IMR-90 (cell line): ENCODE measurements around the gene FBXW4. TPM values are rescaled to one million over a fixed set of nuclear protein-coding genes. Genes with fewer than 3 reads are reported as not detected.

Experiments
- ATAC-seq: fragments of 200-7000 bp; cut with Tn5 transposase; 2 replicates; pipeline ENCODE4 v1.9.1; 2020; ENCODE audit warnings: low read depth, mild to moderate bottlenecking, moderate library complexity
- BruUV-seq: library from RNA; stranded (reverse); fragments of 400-500 nt; replicated peaks from 2 replicates; lab custom pipeline; 2021; lab: Mats Ljungman, UMichigan
- CTCF ChIA-PET: fragments of 300-600 bp; formaldehyde crosslinking; extraction: SDS; loops from one replicate; lab custom pipeline; 2021; ENCODE audit warnings: antibody characterized with exemption; lab: Yijun Ruan, JAX
- POLR2A ChIA-PET: fragments of 300-600 bp; sonication (Branson Sonifier 250); formaldehyde crosslinking; loops from one replicate; lab custom pipeline; 2022; ENCODE audit warnings: antibody characterized with exemption; ENCODE audit not compliant: unreplicated experiment; lab: Charles Lee
- DNase-seq: peaks from one replicate; pipeline ENCODE4 v3.0.0; 2013
- H2AFZ ChIP-seq: replicated peaks from 2 replicates; pipeline ENCODE3; 2013; ENCODE audit warnings: low read length, mild to moderate bottlenecking; ENCODE audit not compliant: poor library complexity
- H2AK5ac ChIP-seq: 2 replicates; pipeline ENCODE4 v1.6.1; 2013; ENCODE audit warnings: low read depth, low read length, inconsistent platforms
- H2AK9ac ChIP-seq: replicated peaks from 2 replicates; pipeline ENCODE3; 2013; ENCODE audit warnings: mild to moderate bottlenecking, low read depth, low read length, moderate library complexity; ENCODE audit not compliant: poor library complexity
- H2BK120ac ChIP-seq: 2 replicates; pipeline ENCODE4 v1.6.1; 2013; ENCODE audit warnings: low read depth, low read length, inconsistent platforms
- H2BK15ac ChIP-seq: 3 replicates; pipeline ENCODE4 v1.6.1; 2013; ENCODE audit warnings: low read depth, low read length, inconsistent platforms
- H2BK20ac ChIP-seq: 2 replicates; pipeline ENCODE4 v1.6.1; 2013; ENCODE audit warnings: low read depth, mild to moderate bottlenecking, inconsistent platforms, low read length, moderate library complexity
- H2BK5ac ChIP-seq: 2 replicates; pipeline ENCODE4 v1.6.1; 2013; ENCODE audit warnings: mild to moderate bottlenecking, low read depth, low read length, inconsistent platforms; ENCODE audit not compliant: poor library complexity, severe bottlenecking
- H3K14ac ChIP-seq: replicated peaks from 2 replicates; pipeline ENCODE4 v1.6.1; 2013; ENCODE audit warnings: low read depth, low read length, inconsistent platforms
- H3K18ac ChIP-seq: 2 replicates; pipeline ENCODE4 v1.6.1; 2013; ENCODE audit warnings: low read depth, low read length, control low read depth
- H3K23ac ChIP-seq: 2 replicates; pipeline ENCODE4 v1.6.1; 2013; ENCODE audit warnings: low read depth, low read length, inconsistent platforms
- H3K27ac ChIP-seq: 2 replicates; pipeline ENCODE4 v1.5.1; 2013; ENCODE audit warnings: mild to moderate bottlenecking, control low read depth, low read length; ENCODE audit not compliant: insufficient read depth
- H3K27me3 ChIP-seq: 2 replicates; pipeline ENCODE4 v1.6.1; 2013; ENCODE audit warnings: low read length; ENCODE audit not compliant: control insufficient read depth, insufficient read depth
- H3K36me3 ChIP-seq: 2 replicates; pipeline ENCODE4 v1.6.1; 2013; ENCODE audit warnings: low read length, mixed read lengths; ENCODE audit not compliant: control insufficient read depth, insufficient read depth
- H3K4ac ChIP-seq: 2 replicates; pipeline ENCODE4 v1.6.1; 2013; ENCODE audit warnings: low read depth, low read length, inconsistent platforms
- H3K4me1 ChIP-seq: 2 replicates; pipeline ENCODE4 v1.6.1; 2013; ENCODE audit warnings: low read length, mixed read lengths; ENCODE audit not compliant: control insufficient read depth, insufficient read depth
- H3K4me2 ChIP-seq: 2 replicates; pipeline ENCODE4 v1.6.1; 2013; ENCODE audit warnings: low read depth, mild to moderate bottlenecking, control low read depth, low read length, moderate library complexity
- H3K4me3 ChIP-seq: 2 replicates; pipeline ENCODE4 v1.5.1; 2013; ENCODE audit warnings: low read depth, mild to moderate bottlenecking, control low read depth, low read length, moderate library complexity; ENCODE audit not compliant: insufficient read depth
- H3K56ac ChIP-seq: 2 replicates; pipeline ENCODE4 v1.6.1; 2013; ENCODE audit warnings: low read length, inconsistent platforms; ENCODE audit not compliant: insufficient read depth; ENCODE audit errors: extremely low read depth
- H3K79me1 ChIP-seq, 2 experiments: 2 replicates each; pipeline ENCODE4 v1.6.1; 2013; ENCODE audit warnings: low read length in 2 of 2, inconsistent platforms in 1 of 2, low read depth in 1 of 2
- H3K9ac ChIP-seq: 2 replicates; pipeline ENCODE4 v1.6.1; 2013; ENCODE audit warnings: low read depth, low read length, control low read depth
- H3K9me1 ChIP-seq: 2 replicates; pipeline ENCODE4 v1.6.1; 2013; ENCODE audit warnings: low read length, inconsistent platforms; ENCODE audit not compliant: insufficient read depth
- H3K9me3 ChIP-seq: 2 replicates; pipeline ENCODE4 v1.6.1; 2013; ENCODE audit warnings: low read length; ENCODE audit not compliant: control insufficient read depth, insufficient read depth
- H4K20me1 ChIP-seq: 2 replicates; pipeline ENCODE4 v1.6.1; 2013; ENCODE audit warnings: low read length, inconsistent platforms; ENCODE audit not compliant: insufficient read depth
- H4K5ac ChIP-seq: 2 replicates; pipeline ENCODE4 v1.6.1; 2013; ENCODE audit warnings: mild to moderate bottlenecking, low read depth, low read length, control low read depth
- H4K8ac ChIP-seq, 2 experiments: 2 replicates each; pipeline ENCODE4 v1.6.1; 2013; ENCODE audit warnings: low read depth in 2 of 2, low read length in 2 of 2, control low read depth in 1 of 2, inconsistent platforms in 1 of 2
- H4K91ac ChIP-seq: 2 replicates; pipeline ENCODE4 v1.6.1; 2013; ENCODE audit warnings: low read depth, low read length, inconsistent platforms; ENCODE audit not compliant: insufficient read depth
- BHLHE40 ChIP-seq: fragments of 150-350 bp; IDR thresholded peaks from 2 replicates; pipeline ENCODE4 v1.6.1; 2016; ENCODE audit warnings: mild to moderate bottlenecking, low read depth, low read length
- CEBPB ChIP-seq: IDR thresholded peaks from 2 replicates; pipeline ENCODE4 v1.6.1; 2012; ENCODE audit warnings: low read depth, low read length, improper control_type of control experiment
- FOS ChIP-seq: fragments of 150-350 bp; IDR thresholded peaks from 2 replicates; pipeline ENCODE4 v1.6.1; 2016; ENCODE audit warnings: low read depth, low read length
- MAFK ChIP-seq: IDR thresholded peaks from 2 replicates; pipeline ENCODE4 v1.6.1; 2012; ENCODE audit warnings: low read depth, low read length, improper control_type of control experiment
- MAZ ChIP-seq: IDR thresholded peaks from 2 replicates; pipeline ENCODE4 v1.6.1; 2012; ENCODE audit warnings: low read depth, mild to moderate bottlenecking, low read length, improper control_type of control experiment, moderate library complexity, borderline replicate concordance
- MXI1 ChIP-seq: IDR thresholded peaks from 2 replicates; pipeline ENCODE4 v1.6.1; 2012; ENCODE audit warnings: low read depth, mild to moderate bottlenecking, low read length, moderate library complexity, borderline replicate concordance
- NFE2L2 ChIP-seq: fragments of 150-350 bp; IDR thresholded peaks from 2 replicates; pipeline ENCODE4 v1.6.1; 2016; ENCODE audit warnings: low read depth, mild to moderate bottlenecking, low read length
- POLR2A ChIP-seq: IDR thresholded peaks from 2 replicates; pipeline ENCODE4 v1.6.1; 2012; ENCODE audit warnings: mild to moderate bottlenecking, low read depth, low read length
- RAD21 ChIP-seq: IDR thresholded peaks from 2 replicates; pipeline ENCODE4 v1.6.1; 2012; ENCODE audit warnings: low read length, improper control_type of control experiment
- RCOR1 ChIP-seq: IDR thresholded peaks from 2 replicates; pipeline ENCODE4 v1.6.1; 2012; ENCODE audit warnings: mild to moderate bottlenecking, low read length, improper control_type of control experiment; ENCODE audit not compliant: insufficient replicate concordance
- SMC3 ChIP-seq: fragments of 150-350 bp; IDR thresholded peaks from 2 replicates; pipeline ENCODE4 v1.6.1; 2016; ENCODE audit warnings: low read depth, mild to moderate bottlenecking, antibody characterized with exemption, low read length, moderate library complexity
- WGBS, 2 experiments: methylation state at CpG; one replicate each; pipeline versions ENCODE4 v1.1.5 to v1.1.7; 2013; ENCODE audit warnings: missing lambda C conversion rate in 2 of 2; ENCODE audit not compliant: insufficient read length in 1 of 2; ENCODE audit errors: extremely low coverage in 2 of 2; 5-methylcytosine and 5-hydroxymethylcytosine counted together
- dilution Hi-C: fragments of 300-500 bp; cut with HindIII; formaldehyde crosslinking; loops from one replicate; pipeline ENCODE4 v1.14.3; 2018; ENCODE audit warnings: low sequenced_read_pairs; ENCODE audit not compliant: unreplicated experiment
- in situ Hi-C: fragments of 300-500 bp; cut with MboI; formaldehyde crosslinking; loops from 3 replicates; pipeline ENCODE4 v1.14.3; 2019; ENCODE audit warnings: low sequenced_read_pairs, inconsistent platforms, mixed read lengths
- intact Hi-C: fragments of 100-400 bp; cut with micrococcal nuclease; formaldehyde crosslinking; loops from 2 replicates; pipeline ENCODE4 v1.10.0; 2022
- polyA plus RNA-seq, 3 experiments: library from polyadenylated mRNA; depleted of rRNA; stranded (reverse); fragments of >200 nt; gene quantifications; 2 replicates each; pipeline ENCODE4 v1.2.3, GENCODE V29; 2012; ENCODE audit warnings: low replicate concordance in 1 of 3
- total RNA-seq: library from RNA; depleted of rRNA; stranded (reverse); fragments of >200 nt; gene quantifications from 2 replicates; pipeline ENCODE4 v1.2.3, GENCODE V29; 2012
- TF ChIP-seq, protein P1 (sequence below): conservative IDR thresholded peaks from 2 replicates; pipeline ENCODE4 v1.5.1; 2012; ENCODE audit warnings: mild to moderate bottlenecking, low read depth, low read length, improper control_type of control experiment
- TF ChIP-seq, protein P2 (sequence below): fragments of 150-350 bp; IDR thresholded peaks from 2 replicates; pipeline ENCODE4 v1.6.1; 2016; ENCODE audit warnings: low read depth, mild to moderate bottlenecking, low read length, moderate library complexity, borderline replicate concordance
- TF ChIP-seq, protein P3 (sequence below): fragments of 150-350 bp; IDR thresholded peaks from 2 replicates; pipeline ENCODE4 v1.6.1; 2017; ENCODE audit warnings: mild to moderate bottlenecking, antibody characterized with exemption, low read length, low read depth

The FBXW4 gene
- total and polyA plus RNA-seq, 2 of the 4 experiments (the other 2 are of a cell fraction) = 19.3 to 26.7 TPM

DNA sequence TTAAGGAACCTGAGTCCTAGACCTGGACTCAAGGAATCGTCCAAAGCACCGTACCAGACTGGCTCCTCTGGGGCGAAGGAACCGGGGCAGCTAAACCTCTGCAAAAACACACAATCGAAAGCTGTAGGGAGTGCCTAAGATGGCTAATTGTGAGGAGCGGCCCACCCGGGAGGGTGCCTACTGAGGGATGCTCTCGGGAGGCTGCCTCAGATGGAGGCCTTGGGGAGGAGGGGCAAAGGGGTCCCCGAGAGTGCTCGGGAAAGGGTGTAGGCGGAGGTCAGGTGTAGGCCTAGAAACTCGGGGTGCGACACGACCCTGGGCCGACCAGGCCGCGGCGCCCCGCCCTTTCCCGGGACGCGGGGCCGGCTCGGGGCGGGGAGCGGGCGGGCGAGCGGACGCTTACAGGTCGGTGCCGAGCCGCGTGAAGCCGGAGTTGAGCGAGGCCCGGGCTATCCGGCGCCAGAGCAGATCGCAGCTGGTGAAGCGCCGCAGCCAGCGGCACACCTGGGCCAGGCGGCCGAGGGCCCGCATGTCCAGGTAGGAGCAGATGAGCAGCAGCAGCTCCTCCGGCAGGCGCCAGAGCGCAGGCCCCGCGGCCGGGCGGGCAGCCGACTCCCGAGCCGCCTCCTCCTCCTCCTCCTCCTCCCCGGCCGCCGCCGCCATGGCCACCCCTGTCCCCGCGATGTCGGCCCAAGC is 844 bp downstream of the FBXW4 start:
- Histone ChIP-seq H3K9me1 (peaks cover 10% of the 10 kb centered on the region), H3K18ac (peak overlapping the region; percentile 93), H4K91ac (peak overlapping the region; percentile 98), H3K4me1 (peaks cover 7% of the 10 kb centered on the region), H3K4ac (peak overlapping the region; percentile 99), H2AFZ (peak overlapping the region; percentile 94), H3K36me3 (peaks cover 2% of the 10 kb centered on the region; the same call in 1 of the 2 replicates), H3K9ac (peak overlapping the region; percentile 99), H4K5ac (peak overlapping the region; percentile 99), H3K56ac (peak overlapping the region; percentile 97), H3K27me3 (no peaks in the 10 kb centered on the region), H3K27ac (peak overlapping the region; percentile 100), H2AK5ac (peak overlapping the region; percentile 97), H2BK5ac (peak overlapping the region; percentile 96), H2AK9ac (peak overlapping the region; percentile 92), H2BK15ac (peak overlapping the region; percentile 84; the same call in 2 of the 3 replicates), H3K79me1 (peaks cover 19 to 49% of the 10 kb centered on the region in 2 experiments), H2BK20ac (no peak overlapping the region), H3K14ac (peak overlapping the region; percentile 98), H4K8ac (peak overlapping the region; percentile 94 to 97), H3K4me2 (peak overlapping the region; percentile 87), H4K20me1 (no peaks in the 10 kb centered on the region), H2BK120ac (peak overlapping the region; percentile 89), H3K9me3 (no peaks in the 10 kb centered on the region), H3K4me3 (peak overlapping the region; percentile 75), H3K23ac (peak overlapping the region; percentile 99)
- DNase-seq = peak; percentile 39
- intact Hi-C loops (no loop called here), in situ Hi-C loops (no loop called here), dilution Hi-C loops (no loop called here)
- no TSS peak for BruUV-seq
- POLR2A ChIA-PET = interaction anchor here (0.6 kb wide), 1 partner anchor 387 kb away, joined by 3 read pairs; no protein-coding TSS in a partner anchor
- CTCF ChIA-PET = interaction anchor here (1.0 kb wide), 1 partner anchor 11 kb away, joined by 4 read pairs; no protein-coding TSS in a partner anchor
- ATAC-seq = peak; percentile 87
- WGBS, 2 experiments = 1% methylated on average over 35 of the region's 63 CpGs; no CpG with 5 or more reads in 1 of the 2 experiments
- no peak for TF ChIP-seq POLR2A
- TF ChIP-seq MXI1 = no peak
- no peak for TF ChIP-seq BHLHE40
- no peak for TF ChIP-seq FOS
- no peak for TF ChIP-seq MAZ
- no peak for TF ChIP-seq RAD21
- no peak for TF ChIP-seq SMC3
- no peak for TF ChIP-seq RCOR1
- TF ChIP-seq, protein P1, sequence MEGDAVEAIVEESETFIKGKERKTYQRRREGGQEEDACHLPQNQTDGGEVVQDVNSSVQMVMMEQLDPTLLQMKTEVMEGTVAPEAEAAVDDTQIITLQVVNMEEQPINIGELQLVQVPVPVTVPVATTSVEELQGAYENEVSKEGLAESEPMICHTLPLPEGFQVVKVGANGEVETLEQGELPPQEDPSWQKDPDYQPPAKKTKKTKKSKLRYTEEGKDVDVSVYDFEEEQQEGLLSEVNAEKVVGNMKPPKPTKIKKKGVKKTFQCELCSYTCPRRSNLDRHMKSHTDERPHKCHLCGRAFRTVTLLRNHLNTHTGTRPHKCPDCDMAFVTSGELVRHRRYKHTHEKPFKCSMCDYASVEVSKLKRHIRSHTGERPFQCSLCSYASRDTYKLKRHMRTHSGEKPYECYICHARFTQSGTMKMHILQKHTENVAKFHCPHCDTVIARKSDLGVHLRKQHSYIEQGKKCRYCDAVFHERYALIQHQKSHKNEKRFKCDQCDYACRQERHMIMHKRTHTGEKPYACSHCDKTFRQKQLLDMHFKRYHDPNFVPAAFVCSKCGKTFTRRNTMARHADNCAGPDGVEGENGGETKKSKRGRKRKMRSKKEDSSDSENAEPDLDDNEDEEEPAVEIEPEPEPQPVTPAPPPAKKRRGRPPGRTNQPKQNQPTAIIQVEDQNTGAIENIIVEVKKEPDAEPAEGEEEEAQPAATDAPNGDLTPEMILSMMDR = no peak
- TF ChIP-seq CEBPB = no peak
- TF ChIP-seq, protein P2, sequence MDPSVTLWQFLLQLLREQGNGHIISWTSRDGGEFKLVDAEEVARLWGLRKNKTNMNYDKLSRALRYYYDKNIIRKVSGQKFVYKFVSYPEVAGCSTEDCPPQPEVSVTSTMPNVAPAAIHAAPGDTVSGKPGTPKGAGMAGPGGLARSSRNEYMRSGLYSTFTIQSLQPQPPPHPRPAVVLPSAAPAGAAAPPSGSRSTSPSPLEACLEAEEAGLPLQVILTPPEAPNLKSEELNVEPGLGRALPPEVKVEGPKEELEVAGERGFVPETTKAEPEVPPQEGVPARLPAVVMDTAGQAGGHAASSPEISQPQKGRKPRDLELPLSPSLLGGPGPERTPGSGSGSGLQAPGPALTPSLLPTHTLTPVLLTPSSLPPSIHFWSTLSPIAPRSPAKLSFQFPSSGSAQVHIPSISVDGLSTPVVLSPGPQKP = no peak
- TF ChIP-seq MAFK = no peak
- TF ChIP-seq NFE2L2 = no peak
- TF ChIP-seq, protein P3, sequence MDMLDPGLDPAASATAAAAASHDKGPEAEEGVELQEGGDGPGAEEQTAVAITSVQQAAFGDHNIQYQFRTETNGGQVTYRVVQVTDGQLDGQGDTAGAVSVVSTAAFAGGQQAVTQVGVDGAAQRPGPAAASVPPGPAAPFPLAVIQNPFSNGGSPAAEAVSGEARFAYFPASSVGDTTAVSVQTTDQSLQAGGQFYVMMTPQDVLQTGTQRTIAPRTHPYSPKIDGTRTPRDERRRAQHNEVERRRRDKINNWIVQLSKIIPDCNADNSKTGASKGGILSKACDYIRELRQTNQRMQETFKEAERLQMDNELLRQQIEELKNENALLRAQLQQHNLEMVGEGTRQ = no peak
